Activated CD4-positive, alpha-beta T cell treated with anti-CD3 and anti-CD28 coated beads, Interleukin-2, amount 50 U/mL, for 16 hours (primary cell): ENCODE data around the gene LACTB.
"Not testable (repeated sequence)": the region's sequence is repeated elsewhere in the genome, so short reads cannot be mapped to it uniquely, and the experiment has no call there.

ENCODE experiments used
- DNase-seq: peaks from one replicate; pipeline ENCODE4 v3.0.0-alpha.2; 2020

Gene LACTB

GRCh38 chr15:63090887-63091286 lies 30.8 kb upstream of the LACTB start:
- DNase-seq = no peak

- no peak for DNase-seq
Measured at GRCh38 chr15:63091679-63092446, 29.8 kb upstream of the LACTB start.

- DNase-seq = peak; percentile 73
Measured at GRCh38 chr15:63093486-63094205, 28.0 kb upstream of the LACTB start.

GRCh38 chr15:63094495-63094931 lies 27.1 kb upstream of the LACTB start:
- no peak for DNase-seq

- DNase-seq = no peak
Measured at GRCh38 chr15:63096178-63096577, 25.5 kb upstream of the LACTB start.

GRCh38 chr15:63098901-63099300 lies 22.8 kb upstream of the LACTB start:
- DNase-seq = not testable (repeated sequence)

GRCh38 chr15:63099581-63099980 lies 22.1 kb upstream of the LACTB start:
- DNase-seq = not testable (repeated sequence)

GRCh38 chr15:63103416-63103815 lies 18.2 kb upstream of the LACTB start:
- DNase-seq = no peak

GRCh38 chr15:63104727-63105126 lies 16.9 kb upstream of the LACTB start:
- DNase-seq = no peak

- DNase-seq = not testable (repeated sequence)
Measured at GRCh38 chr15:63105354-63105753, 16.3 kb upstream of the LACTB start.

GRCh38 chr15:63107895-63108546 lies 13.6 kb upstream of the LACTB start:
- no peak for DNase-seq

GRCh38 chr15:63109498-63109897 lies 12.2 kb upstream of the LACTB start:
- DNase-seq = no peak

- DNase-seq = no peak
Measured at GRCh38 chr15:63109920-63110319, 11.7 kb upstream of the LACTB start.

GRCh38 chr15:63110428-63111026 lies 11.1 kb upstream of the LACTB start:
- DNase-seq = no peak

- DNase-seq = no peak
Measured at GRCh38 chr15:63111481-63111880, 10.2 kb upstream of the LACTB start.

GRCh38 chr15:63112871-63113270 lies 8.8 kb upstream of the LACTB start:
- no peak for DNase-seq

GRCh38 chr15:63114465-63114864 lies 7.2 kb upstream of the LACTB start:
- no peak for DNase-seq

GRCh38 chr15:63118854-63119253 lies 2.8 kb upstream of the LACTB start:
- DNase-seq = no peak

- peak; percentile 82 for DNase-seq
Measured at GRCh38 chr15:63122002-63122875, 578 bp downstream of the LACTB start.

- no peak for DNase-seq
Measured at GRCh38 chr15:63124506-63124905, 2.8 kb downstream of the LACTB start.

- no peak for DNase-seq
Measured at GRCh38 chr15:63126726-63127125, 5.1 kb downstream of the LACTB start.

- no peak for DNase-seq
Measured at GRCh38 chr15:63133786-63134185, 12.1 kb downstream of the LACTB start.
